ENCODE data around the gene CEP41.

CEP41 gene

GRCh38 chr7:130440527-130441365 is at the start of gene CEP41:
TSS of gene CEP41 (minus strand) at chr7:130441016. CDS start at chr7:130440966, 50 bp downstream.
- peak within 1 kb of the TSS; percentile 61 to 81 (median 77) for H3K4me2 ChIP-seq
- no peak for TF ChIP-seq Cebpa-rat (IDR thresholded peaks at IDR 0.05)
- peaks cover 0 to 47% (median 28%) of the 10 kb centered on the region in 11 experiments; a peak in 16 of 22 replicates for H3K9me3 ChIP-seq (replicated peaks in 1 of 11)
- H4K20me1 ChIP-seq: no peaks in the 10 kb centered on the region
- H3K4me1 ChIP-seq: peaks cover 16 to 32% (median 23%) of the 10 kb centered on the region in 10 experiments
- peak within 1 kb of the TSS; percentile 65 to 80 (median 70) for H3K4me3 ChIP-seq
- peak within 1 kb of the TSS; percentile 84 to 98 (median 95) for H3K27ac ChIP-seq
- peaks cover 0 to 15% (median 3%) of the 10 kb centered on the region in 11 experiments; a peak in 10 of 22 replicates for H3K36me3 ChIP-seq
- H3K9ac ChIP-seq: peak within 1 kb of the TSS; percentile 85 to 97 (median 89)
- H3K27me3 ChIP-seq: no peaks in the 10 kb centered on the region

GRCh38 chr7:130490311-130490791 is 49.5 kb upstream of the CEP41 start:
- Histone ChIP-seq H3K4me3 (no peak overlapping the region), H3K27me3 (peaks cover 15 to 51% (median 37%) of the 10 kb centered on the region in 11 experiments), H4K20me1 (no peaks in the 10 kb centered on the region), H3K4me1 (peaks cover 0 to 7% (median 0%) of the 10 kb centered on the region in 10 experiments; a peak in 1 of 20 replicates), H3K27ac (no peak overlapping the region), H3K4me2 (no peak overlapping the region), H3K9ac (no peak overlapping the region), H3K9me3 (replicated peaks in 1 of 11) (peaks cover 49 to 61% (median 56%) of the 10 kb centered on the region in 11 experiments), H3K36me3 (0 out of 22 replicates have a peak, but pooled peaks cover 0 to 4% (median 0%) of the 10 kb centered on the region in 11 experiments)
- no peak for TF ChIP-seq Cebpa-rat (IDR thresholded peaks at IDR 0.05)

GRCh38 chr7:130489140-130489983 is 48.5 kb upstream of the CEP41 start:
- Histone ChIP-seq H4K20me1 (no peaks in the 10 kb centered on the region), H3K9me3 (replicated peaks in 1 of 11) (peaks cover 49 to 60% (median 56%) of the 10 kb centered on the region in 11 experiments), H3K9ac (no peak overlapping the region), H3K4me3 (no peak overlapping the region), H3K27me3 (peaks cover 15 to 53% (median 40%) of the 10 kb centered on the region in 11 experiments), H3K4me1 (peaks cover 0 to 7% (median 0%) of the 10 kb centered on the region in 10 experiments; a peak in 1 of 20 replicates), H3K36me3 (0 out of 22 replicates have a peak, but pooled peaks cover 0 to 4% (median 0%) of the 10 kb centered on the region in 11 experiments), H3K27ac (no peak overlapping the region), H3K4me2 (no peak overlapping the region)
- no peak for TF ChIP-seq Cebpa-rat (IDR thresholded peaks at IDR 0.05)

GRCh38 chr7:130488392-130489139 is 47.8 kb upstream of the CEP41 start:
- H3K4me1 ChIP-seq: peaks cover 0 to 7% (median 0%) of the 10 kb centered on the region in 10 experiments; a peak in 1 of 20 replicates
- TF ChIP-seq Cebpa-rat (IDR thresholded peaks at IDR 0.05): no peak
- H3K36me3 ChIP-seq: 0 out of 22 replicates have a peak, but pooled peaks cover 0 to 4% (median 0%) of the 10 kb centered on the region in 11 experiments
- H3K27me3 ChIP-seq: peaks cover 15 to 48% (median 39%) of the 10 kb centered on the region in 11 experiments
- H3K9ac ChIP-seq: no peak overlapping the region
- H3K4me2 ChIP-seq: no peak overlapping the region
- no peaks in the 10 kb centered on the region for H4K20me1 ChIP-seq
- no peak overlapping the region for H3K27ac ChIP-seq
- peaks cover 44 to 53% (median 50%) of the 10 kb centered on the region in 11 experiments for H3K9me3 ChIP-seq (replicated peaks in 1 of 11)
- H3K4me3 ChIP-seq: no peak overlapping the region

GRCh38 chr7:130486954-130487436 is 46.2 kb upstream of the CEP41 start:
- Histone ChIP-seq H3K4me2 (peak overlapping the region in 8 of 11 experiments; percentile 19 to 39 (median 28); a peak in 6 of 22 replicates), H3K4me1 (peaks cover 0 to 7% (median 0%) of the 10 kb centered on the region in 10 experiments; a peak in 1 of 20 replicates), H3K36me3 (no peaks in the 10 kb centered on the region), H3K9me3 (replicated peaks in 1 of 11) (peaks cover 28 to 37% (median 34%) of the 10 kb centered on the region in 11 experiments), H3K9ac (no peak overlapping the region), H3K27ac (no peak overlapping the region), H3K4me3 (no peak overlapping the region), H3K27me3 (peaks cover 15 to 32% (median 28%) of the 10 kb centered on the region in 11 experiments), H4K20me1 (no peaks in the 10 kb centered on the region)
- TF ChIP-seq Cebpa-rat (IDR thresholded peaks at IDR 0.05): no peak

GRCh38 chr7:130486114-130486953 is 45.5 kb upstream of the CEP41 start:
- Histone ChIP-seq H3K9ac (no peak overlapping the region), H3K4me2 (peak overlapping the region in 10 of 11 experiments; percentile 0 to 39 (median 24); a peak in 11 of 22 replicates), H3K9me3 (replicated peaks in 1 of 11) (peaks cover 22 to 31% (median 28%) of the 10 kb centered on the region in 11 experiments), H3K27me3 (peaks cover 15 to 26% (median 23%) of the 10 kb centered on the region in 11 experiments), H3K36me3 (no peaks in the 10 kb centered on the region), H3K27ac (no peak overlapping the region), H4K20me1 (no peaks in the 10 kb centered on the region), H3K4me1 (peaks cover 0 to 7% (median 0%) of the 10 kb centered on the region in 10 experiments; a peak in 1 of 20 replicates), H3K4me3 (0 out of 20 replicates have a peak overlapping the region, but pooled peaks of 1 of the 10 experiments have one; percentile 20)
- TF ChIP-seq Cebpa-rat (IDR thresholded peaks at IDR 0.05): no peak

DNA sequence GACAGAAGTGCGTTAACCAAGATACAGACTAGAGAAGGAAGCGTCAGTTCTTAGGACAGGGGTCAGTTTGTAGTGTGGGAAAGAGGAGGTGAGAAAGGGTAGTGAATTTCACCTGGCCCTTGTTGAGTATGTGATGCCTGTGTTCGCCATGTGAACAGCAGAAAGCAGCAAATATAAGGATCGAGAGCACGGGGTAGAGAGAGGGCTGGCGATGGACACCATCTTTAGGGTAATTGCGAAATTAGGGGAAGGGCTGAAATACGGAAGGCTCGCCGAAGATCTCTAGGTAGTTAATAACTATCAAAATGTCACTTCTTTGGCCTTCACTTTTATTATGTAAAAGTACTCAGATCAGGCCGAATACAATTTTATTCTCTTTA is 44.9 kb upstream of the CEP41 start:
- no peak overlapping the region for H3K9ac ChIP-seq
- peaks cover 15 to 25% (median 21%) of the 10 kb centered on the region in 11 experiments for H3K9me3 ChIP-seq (replicated peaks in 1 of 11)
- no peak overlapping the region for H3K4me3 ChIP-seq
- H3K4me1 ChIP-seq: peaks cover 0 to 7% (median 0%) of the 10 kb centered on the region in 10 experiments; a peak in 1 of 20 replicates
- H4K20me1 ChIP-seq: no peaks in the 10 kb centered on the region
- peak in 4 of 11 experiments; percentile 13 to 41 (median 26); a peak in 2 of 22 replicates for TF ChIP-seq Cebpa-rat (IDR thresholded peaks at IDR 0.05)
- no peak overlapping the region for H3K27ac ChIP-seq
- H3K27me3 ChIP-seq: peaks cover 15 to 23% (median 20%) of the 10 kb centered on the region in 11 experiments
- H3K4me2 ChIP-seq: no peak overlapping the region; a peak in 1 of 22 replicates
- H3K36me3 ChIP-seq: no peaks in the 10 kb centered on the region

Data from BLaER1 treated with 17β-estradiol and CSF1 and Interleukin-3, amounts not matched to agents 10 nM and 100 nM (cell line).